Measurements from ENCODE around the gene NANOG.
"Not testable (repeated sequence)": the region's sequence is repeated elsewhere in the genome, so short reads cannot be mapped to it uniquely, and the experiment has no call there.

Gene NANOG

GRCh38 chr12:7788884-7789528, at the start of gene NANOG:
TSS of gene NANOG (plus strand) at chr12:7789402. CDS start at chr12:7789615, 213 bp downstream.
- DNase-seq = not testable (repeated sequence)

- DNase-seq = no peak
These were observed 42.0 kb upstream of the NANOG start, which contains the start of gene CLEC4C for GRCh38 chr12:7747246-7747645. TSS of gene CLEC4C (minus strand) at chr12:7747375. CDS start at chr12:7747348, 27 bp downstream.

GRCh38 chr12:7748852-7749251, 40.4 kb upstream of the NANOG start:
- DNase-seq = no peak

DNA sequence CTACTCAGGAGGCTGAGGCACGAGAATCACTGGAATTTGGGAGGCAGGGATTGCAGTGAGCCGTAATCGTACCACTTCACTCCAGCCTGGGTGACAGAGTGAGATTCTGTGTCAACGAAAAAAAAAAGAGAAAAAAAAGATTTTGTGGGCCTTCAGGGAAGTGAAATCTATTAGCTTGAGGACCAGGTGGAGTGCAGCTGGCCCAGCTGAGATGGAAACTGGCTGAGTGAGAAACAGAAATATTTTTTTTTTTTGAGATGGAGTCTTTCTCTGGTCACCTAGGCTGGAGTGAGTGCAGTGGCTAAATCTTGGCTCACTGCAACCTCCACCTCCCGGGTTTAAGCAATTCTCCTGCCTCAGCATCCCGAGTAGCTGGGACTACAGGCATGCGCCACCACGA, 39.8 kb upstream of the NANOG start:
- DNase-seq = no peak

GRCh38 chr12:7750350-7750749, 38.9 kb upstream of the NANOG start:
- DNase-seq = no peak

DNA sequence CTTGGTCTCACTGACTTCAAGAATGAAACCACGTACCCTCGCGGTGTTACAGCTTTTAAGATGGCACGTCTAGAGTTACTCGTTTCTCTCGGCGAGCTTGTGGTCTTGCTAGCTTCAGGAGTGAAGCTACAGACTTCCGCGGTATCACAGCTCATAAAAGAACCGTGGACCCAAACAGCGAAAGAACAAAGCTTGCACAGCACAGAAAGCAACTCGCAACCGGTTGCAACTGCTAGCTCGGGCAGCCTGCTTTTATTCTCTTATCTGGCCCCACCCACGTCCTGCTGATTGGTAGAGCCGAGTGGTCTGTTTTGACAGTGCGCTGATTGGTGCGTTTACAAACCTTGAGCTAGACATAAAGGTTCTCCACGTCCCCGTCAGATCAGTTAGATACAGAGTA, 37.8 kb upstream of the NANOG start:
- DNase-seq = no peak

GRCh38 chr12:7751941-7752922, 37.0 kb upstream of the NANOG start:
- DNase-seq = not testable (repeated sequence)

DNA sequence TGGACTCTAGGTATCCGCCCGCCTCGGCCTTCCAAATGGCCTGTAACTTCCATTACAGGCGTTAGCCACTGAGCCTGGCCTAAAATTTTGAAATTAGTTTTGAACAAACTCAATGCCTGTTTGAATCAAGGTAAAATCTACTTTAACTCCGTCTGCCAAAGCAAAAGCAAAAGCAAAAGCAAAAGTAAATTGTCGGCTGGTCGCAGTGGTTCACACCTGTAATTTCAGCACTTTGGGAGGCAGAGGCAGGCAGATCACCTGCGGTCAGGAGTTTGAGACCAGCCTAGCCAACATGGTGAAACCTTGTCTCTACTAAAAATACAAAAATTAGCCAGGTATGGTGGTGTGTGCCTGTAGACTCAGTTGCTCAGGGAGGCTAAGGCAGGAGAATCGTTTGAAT, 33.5 kb upstream of the NANOG start:
- DNase-seq = not testable (repeated sequence)

DNA sequence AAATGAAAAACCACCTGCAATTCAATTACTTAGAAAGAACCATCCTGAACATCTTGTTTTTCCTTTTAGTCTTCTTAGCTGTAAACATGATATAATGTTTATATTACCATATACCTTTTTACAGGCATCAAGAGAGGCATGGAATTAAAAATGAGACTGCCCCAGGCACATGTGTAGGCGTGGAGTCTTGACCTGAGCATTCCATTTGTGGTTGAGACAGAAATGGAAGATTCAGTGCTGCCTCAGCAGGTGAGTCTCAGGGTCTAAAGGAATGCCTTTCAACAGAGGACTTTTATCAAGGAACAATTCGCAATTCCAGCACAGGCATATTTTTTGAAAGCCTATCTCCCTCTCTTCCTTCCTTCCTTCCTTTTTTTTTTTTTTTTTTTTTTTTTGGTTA, 32.2 kb upstream of the NANOG start:
- DNase-seq = no peak

GRCh38 chr12:7758766-7759140, 30.4 kb upstream of the NANOG start:
- DNase-seq = no peak

DNA sequence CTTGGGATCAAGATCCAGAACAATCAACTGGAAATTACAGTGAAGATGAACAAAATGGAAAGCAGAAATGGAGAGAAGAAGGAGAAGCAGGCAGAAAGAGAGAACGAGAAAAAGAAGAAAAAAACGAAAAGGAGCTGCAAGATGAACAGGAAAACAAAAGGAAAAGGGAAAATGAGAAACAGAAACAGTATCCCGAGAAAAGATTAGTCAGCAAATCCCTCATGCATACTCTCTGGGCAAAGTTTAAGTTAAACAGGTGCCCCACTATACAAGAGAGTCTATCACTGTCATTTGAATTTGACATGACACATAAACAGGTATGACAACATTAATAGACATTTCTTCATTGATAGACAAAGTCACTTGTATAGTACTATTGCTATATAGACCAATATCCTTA, 19.2 kb upstream of the NANOG start:
- DNase-seq = no peak

GRCh38 chr12:7781274-7781673, 7.9 kb upstream of the NANOG start:
- DNase-seq = no peak

GRCh38 chr12:7782055-7782454, 7.1 kb upstream of the NANOG start:
- DNase-seq = no peak

DNA sequence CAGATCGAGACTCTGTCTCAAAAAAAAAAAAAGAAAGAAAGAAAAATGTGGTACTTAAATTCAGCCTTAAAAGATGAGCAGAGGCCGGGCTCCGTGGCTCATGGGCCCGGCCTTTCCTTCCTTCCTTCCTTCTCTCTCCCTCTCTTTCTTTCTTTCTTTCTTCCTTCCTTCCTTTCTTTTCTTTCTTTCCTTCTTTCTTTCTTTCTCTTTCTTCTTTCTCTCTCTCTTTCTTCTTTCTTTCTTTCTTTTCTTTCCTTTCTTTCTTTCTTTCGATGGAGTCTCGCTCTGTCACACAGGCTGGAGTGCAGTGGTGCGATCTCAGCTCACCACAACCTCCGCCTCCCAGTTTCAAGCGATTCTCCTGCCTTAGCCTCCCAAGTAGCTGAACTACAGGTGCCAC, 5.8 kb upstream of the NANOG start:
- DNase-seq = not testable (repeated sequence)

- DNase-seq = no peak
These were observed 4.5 kb upstream of the NANOG start for GRCh38 chr12:7784701-7785100.

DNA sequence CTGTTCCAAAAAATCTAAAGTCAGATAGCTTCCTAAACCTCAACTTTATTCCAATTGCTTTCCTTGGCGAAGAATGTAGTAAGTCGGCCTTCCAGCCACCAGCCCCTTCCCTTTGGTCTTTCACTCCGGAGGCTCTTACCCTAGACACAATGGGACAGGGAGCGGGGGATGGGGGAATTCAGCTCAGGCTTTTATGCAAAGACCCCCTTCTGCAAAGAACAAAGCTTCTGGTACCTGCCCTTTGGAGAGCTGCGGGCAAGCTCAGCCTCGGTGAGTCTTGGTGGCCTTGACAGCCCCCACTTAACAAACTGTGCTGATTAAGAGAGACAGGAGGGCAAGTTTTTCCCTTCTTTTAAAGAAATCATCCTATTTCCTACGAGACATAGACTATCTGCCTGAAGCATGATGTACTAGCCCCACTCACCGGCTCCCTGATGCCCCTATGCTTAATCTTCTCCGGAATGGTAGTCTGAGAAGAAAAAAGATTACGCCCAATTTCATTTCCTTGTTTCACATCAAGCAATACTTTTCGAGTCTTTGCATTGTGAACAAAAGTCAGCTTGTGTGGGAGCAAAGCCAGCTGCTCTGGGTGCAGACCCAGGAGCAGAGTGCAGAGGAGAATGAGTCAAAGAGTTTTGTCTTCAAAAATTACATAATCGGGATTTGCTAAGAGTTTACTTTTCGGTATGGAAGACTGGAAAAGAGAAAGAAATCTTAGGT, 1.5 kb upstream of the NANOG start:
- no peak for DNase-seq

DNA sequence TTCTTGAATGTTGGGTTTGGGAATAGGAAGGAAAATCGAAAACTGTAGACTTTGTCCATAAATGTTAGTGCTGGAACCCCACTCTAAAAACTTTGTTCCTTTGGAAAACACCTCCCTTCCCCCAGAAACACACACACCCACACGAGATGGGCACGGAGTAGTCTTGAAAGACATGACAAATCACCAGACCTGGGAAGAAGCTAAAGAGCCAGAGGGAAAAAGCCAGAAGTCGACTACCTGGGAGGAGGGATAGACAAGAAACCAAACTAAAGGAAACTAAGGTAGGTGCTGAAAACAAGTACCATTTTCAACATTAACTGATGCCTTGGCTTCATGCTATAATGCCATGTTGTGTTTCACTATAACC, 925 bp upstream of the NANOG start:
- no peak for DNase-seq

- DNase-seq = no peak
These were observed 4.0 kb downstream of the NANOG start for GRCh38 chr12:7793211-7793610.

DNA sequence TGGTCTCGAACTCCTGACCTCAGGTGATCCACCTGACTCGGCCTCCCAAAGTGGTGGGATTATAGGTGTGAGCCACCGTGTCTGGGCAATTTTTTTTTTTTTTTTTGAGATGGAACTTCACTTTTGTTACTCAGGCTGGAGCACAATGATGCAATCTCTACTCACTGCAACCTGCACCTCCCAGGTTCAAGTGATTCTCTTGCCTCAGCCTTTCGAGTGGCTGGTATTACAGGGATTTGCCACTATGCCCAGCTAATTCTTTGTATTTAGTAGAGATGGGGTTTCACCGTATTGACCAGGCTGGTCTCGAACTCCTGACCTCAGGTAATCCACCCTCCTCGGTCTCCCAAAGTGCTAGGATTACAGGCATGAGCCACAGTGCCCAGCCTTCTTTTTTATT, 8.1 kb downstream of the NANOG start:
- not testable (repeated sequence) for DNase-seq

DNA sequence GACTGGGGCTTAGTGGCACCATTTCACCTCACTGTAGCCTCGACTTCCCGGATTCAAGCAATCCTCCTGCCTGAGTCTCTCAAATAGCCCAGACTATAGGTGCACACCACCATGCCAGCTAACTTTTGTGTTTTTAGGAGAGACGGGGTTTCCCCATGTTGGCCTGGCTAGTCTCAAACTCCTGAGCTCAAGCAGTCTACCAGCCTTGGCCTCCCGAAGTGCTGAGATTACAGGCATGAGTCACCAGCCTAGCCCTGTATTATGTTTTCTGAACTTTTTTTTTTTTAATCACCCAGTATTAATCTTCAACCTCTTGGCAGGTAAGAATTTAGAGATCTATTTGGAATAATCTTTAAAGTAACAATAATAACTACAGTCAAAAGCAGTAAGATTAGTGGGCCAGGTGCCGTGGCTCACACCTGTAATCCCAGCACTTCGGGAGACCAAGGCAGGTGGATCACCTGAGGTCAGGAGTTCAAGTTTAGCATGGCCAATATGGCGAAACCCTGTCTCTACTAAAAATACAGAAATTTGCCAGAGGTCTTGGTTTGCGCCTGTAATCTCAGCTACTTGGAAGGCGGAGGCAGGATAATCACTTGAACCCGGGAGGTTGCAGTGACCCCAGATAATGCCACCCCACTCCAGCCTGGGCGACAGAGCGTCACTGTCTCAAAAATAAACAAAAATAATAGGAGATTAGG, 8.6 kb downstream of the NANOG start:
- no peak for DNase-seq

- not testable (repeated sequence) for DNase-seq
These were observed 9.6 kb downstream of the NANOG start for GRCh38 chr12:7798750-7799308.

DNA sequence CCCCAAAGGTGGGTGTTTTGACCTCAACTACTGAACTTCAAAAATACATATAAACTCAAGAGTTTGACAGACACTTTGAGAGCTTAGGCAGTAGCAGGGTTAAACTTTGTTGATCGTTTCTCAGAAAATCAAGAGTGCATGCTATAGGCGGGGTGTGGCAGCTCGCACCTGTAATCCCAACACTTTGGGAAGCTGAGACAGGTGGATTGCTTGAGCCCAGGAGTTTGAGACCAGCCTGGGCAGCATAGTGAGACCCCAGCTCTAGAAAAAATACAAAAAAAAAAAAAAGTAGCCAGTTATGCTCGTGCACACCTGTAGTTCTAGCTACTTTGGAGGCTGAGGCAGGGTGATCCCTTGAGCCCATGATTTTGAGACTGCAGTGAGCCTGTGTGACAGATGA, 12.3 kb downstream of the NANOG start:
- no peak for DNase-seq

Data from T1000 (cell line).